Retinal pigment epithelial cell (primary cell): ENCODE results near the gene CRIM1.

Experiments used
- DNase-seq: peaks from one replicate; pipeline ENCODE4 v3.0.0-alpha.2; 2010; ENCODE audit warnings: low read depth
- H3K4me3 ChIP-seq: 2 replicates; pipeline ENCODE4 v1.5.1; 2011; ENCODE audit warnings: mild to moderate bottlenecking, low read length, control low read depth, moderate library complexity
- TF ChIP-seq, protein P1 (sequence below): conservative IDR thresholded peaks from 2 replicates; pipeline ENCODE4 v1.5.1; 2011; ENCODE audit warnings: low read depth, low read length, control low read depth, inconsistent platforms

CRIM1 gene

DNA sequence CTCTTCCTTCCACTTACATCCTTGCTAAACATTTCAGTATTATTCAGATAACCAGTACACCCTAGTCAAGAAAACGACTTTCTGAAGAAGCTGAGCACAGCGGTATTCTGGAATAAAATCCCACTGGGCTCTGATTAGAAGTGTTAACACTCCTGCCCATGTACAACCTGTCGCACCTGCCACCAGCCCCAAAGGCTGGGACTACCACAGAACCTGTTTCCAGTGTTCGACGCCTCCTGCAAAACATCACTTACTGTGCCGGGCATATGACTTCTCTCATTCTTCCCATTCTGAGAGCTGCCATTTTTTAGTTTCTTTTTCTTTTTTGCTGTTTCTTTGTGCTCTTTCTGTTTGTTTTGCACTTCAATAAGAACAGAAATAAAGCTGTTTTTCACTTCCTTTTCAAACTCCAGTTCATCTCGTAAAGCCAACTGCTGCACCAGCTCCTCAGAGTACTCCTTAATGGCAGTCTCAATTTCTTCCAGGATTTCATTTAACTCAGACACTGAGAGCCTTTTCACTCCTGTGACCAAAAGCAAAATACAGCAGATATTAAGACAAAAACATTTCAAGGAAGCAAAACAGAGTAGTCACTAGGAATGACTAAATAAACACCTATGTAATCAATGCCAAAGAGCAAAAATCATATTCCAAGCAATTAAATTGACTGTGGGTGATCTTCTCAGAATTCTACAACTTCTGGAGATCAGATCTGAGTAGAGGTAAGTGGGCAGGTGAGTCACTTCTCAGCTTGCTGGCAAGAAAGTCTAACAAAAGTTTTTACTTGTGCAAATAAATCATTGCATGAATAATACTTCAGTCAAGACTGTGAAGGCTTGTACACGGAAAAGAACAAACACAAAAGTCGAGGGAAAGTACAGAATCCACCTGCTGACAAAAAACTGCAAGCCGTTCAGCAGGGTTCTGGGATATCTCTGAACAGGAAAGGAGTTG lies 223.0 kb downstream of the CRIM1 start:
- TF ChIP-seq, protein P1, sequence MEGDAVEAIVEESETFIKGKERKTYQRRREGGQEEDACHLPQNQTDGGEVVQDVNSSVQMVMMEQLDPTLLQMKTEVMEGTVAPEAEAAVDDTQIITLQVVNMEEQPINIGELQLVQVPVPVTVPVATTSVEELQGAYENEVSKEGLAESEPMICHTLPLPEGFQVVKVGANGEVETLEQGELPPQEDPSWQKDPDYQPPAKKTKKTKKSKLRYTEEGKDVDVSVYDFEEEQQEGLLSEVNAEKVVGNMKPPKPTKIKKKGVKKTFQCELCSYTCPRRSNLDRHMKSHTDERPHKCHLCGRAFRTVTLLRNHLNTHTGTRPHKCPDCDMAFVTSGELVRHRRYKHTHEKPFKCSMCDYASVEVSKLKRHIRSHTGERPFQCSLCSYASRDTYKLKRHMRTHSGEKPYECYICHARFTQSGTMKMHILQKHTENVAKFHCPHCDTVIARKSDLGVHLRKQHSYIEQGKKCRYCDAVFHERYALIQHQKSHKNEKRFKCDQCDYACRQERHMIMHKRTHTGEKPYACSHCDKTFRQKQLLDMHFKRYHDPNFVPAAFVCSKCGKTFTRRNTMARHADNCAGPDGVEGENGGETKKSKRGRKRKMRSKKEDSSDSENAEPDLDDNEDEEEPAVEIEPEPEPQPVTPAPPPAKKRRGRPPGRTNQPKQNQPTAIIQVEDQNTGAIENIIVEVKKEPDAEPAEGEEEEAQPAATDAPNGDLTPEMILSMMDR = no peak
- no peak for DNase-seq
- no peak overlapping the region for H3K4me3 ChIP-seq

DNA sequence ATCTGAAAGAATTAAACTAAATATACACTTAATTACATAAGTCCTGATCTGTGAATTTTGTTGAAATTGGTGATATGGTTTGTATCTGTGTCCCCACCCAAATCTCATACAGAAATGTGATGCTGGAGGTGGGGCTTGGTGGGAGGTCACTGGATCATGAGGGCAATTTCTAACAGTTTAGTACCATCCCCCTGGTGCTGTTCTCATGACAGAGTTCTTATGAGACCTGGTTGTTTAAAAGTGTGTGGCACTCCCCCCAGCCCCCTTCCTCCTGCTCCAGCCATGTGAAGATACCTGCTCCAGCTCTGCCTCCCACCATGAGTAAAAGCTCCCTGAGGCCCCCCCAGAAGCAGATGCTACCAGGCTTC lies 223.7 kb downstream of the CRIM1 start:
- TF ChIP-seq, protein P1 = no peak
- H3K4me3 ChIP-seq = no peak overlapping the region
- DNase-seq = no peak

DNA sequence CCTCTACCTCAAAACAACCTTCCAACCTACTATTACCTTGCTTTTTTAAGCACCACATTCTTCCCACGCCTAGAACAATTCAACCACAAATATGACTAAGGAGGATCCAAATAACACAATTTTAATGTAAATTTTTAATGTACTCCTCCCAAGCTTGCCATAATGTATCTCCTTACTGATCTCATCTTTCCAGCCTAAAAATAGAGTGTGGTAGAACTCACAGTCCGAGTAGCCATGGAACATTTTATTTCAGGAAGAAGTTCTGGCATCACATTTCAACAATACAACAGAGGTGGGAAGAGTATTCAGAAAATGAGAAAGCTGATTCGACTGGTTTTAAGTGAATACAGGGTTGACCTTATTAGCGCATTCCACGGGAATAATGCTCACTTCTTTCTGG lies 227.0 kb downstream of the CRIM1 start:
- TF ChIP-seq, protein P1 = no peak
- peak; percentile 74 for DNase-seq
- H3K4me3 ChIP-seq = no peak overlapping the region

DNA sequence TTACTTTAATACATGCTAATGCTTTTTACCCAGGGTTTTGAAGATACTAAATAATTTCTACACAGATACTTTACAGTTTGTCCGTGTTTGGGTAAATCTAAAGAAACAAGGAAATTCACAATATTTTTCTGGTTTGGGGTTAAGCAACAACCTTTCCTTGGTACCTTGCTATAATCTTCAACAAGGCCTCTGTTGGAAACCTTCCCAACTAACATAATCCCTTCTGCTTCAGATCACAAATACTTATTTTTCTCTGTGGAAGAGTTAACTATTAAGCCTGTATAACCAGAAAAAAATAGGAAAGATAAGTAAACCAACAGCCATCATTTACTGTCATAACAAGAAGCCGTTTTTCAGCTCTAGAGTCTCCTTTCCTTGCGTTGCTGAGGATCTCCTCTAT lies 227.4 kb downstream of the CRIM1 start:
- no peak overlapping the region for H3K4me3 ChIP-seq
- peak; percentile 87 for DNase-seq
- TF ChIP-seq, protein P1 = no peak

DNA sequence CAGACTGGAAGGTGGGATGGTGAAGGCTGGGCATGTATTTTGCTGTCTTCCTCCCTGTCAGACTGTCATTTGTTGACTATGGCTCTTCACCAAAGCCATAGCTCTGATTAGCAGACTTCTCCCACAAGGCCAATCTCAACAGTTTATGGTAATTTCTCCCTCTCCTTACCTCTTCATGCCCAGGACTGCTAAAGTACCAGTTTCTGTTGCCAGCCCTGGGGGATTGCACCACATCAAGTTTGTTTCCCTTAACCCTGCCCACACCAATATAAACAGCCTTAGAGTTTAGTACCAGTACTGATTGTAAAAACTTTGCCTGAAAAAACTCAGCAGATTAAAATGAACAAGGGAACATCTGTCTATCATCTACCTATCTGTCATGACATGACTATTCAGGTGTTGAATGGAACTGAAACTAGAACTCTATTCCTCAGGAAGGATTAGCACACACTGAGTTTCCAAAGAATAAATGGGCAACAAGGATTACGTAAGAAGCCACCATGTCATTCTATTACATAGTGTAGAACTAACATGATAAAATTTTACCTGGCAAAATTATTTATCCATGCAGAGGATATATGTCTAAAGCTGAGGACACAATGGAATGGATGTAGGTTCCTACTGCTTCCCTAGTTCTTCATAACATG lies 228.7 kb downstream of the CRIM1 start:
- DNase-seq = no peak
- no peak overlapping the region for H3K4me3 ChIP-seq
- TF ChIP-seq, protein P1 = no peak

DNA sequence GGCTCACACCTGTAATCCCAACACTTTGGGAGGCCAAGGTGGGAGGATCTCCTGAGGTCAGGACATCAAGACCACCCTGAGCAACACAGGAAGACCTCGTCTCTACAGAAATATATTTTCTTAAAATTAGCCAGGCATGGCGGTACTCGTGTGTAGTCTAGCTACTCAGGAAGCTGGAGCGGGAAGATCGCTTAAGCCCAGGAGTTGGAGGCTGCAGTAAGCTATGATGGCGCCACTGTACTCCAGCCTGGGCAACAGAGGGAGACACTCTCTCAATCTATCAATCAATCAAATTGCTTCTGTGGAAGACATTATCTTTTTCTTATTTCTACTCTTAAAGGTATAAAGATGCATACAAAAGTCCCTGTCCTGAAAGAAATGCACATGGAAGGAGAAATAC lies 231.1 kb downstream of the CRIM1 start:
- H3K4me3 ChIP-seq = no peak overlapping the region
- no peak for DNase-seq
- TF ChIP-seq, protein P1 = no peak
